ENCODE data around the gene GPR160.

- TF ChIP-seq CTCF (IDR thresholded peaks at IDR 0.05), result no peak
- TF ChIP-seq EZH2phosphoT487 (IDR thresholded peaks at IDR 0.05), result no peak
Observed at GRCh38 chr3:170096342-170096741, 58.5 kb downstream of the GPR160 start.

All from neural progenitor cell (in vitro differentiated cells).